Activated CD4-positive, alpha-beta T cell treated with anti-CD3 and anti-CD28 coated beads for 36 hours (primary cell): Measurements from ENCODE around the gene DDX6. TPM values are rescaled to one million over a fixed set of nuclear protein-coding genes. Genes with fewer than 3 reads are reported as not detected.

Experiments
- ATAC-seq: fragments of 200-7000 bp; cut with Tn5 transposase; one replicate; pipeline ENCODE4 v1.10.0; 2021; ENCODE audit warnings: mild to moderate bottlenecking, moderate library complexity
- CTCF ChIA-PET: fragments of 350-600 bp; sonication (Branson Sonifier 250); formaldehyde crosslinking; loops from one replicate; lab custom pipeline; 2021; ENCODE audit warnings: antibody characterized with exemption; lab: Charles Lee
- POLR2A ChIA-PET: fragments of 350-600 bp; sonication (Branson Sonifier 250); formaldehyde crosslinking; loops from one replicate; lab custom pipeline; 2021; ENCODE audit warnings: antibody characterized with exemption, inconsistent platforms; lab: Charles Lee
- DNase-seq: peaks from one replicate; pipeline ENCODE4 v3.0.0-alpha.2; 2020
- H3K27ac Mint-ChIP-seq: one replicate; pipeline ENCODE4 v1.8.0; 2021; ENCODE audit warnings: mixed read lengths
- H3K27me3 Mint-ChIP-seq: one replicate; pipeline ENCODE4 v1.8.0; 2021; ENCODE audit warnings: mixed read lengths
- H3K36me3 Mint-ChIP-seq: one replicate; pipeline ENCODE4 v1.8.0; 2021; ENCODE audit warnings: low read depth, mixed read lengths
- H3K4me1 Mint-ChIP-seq: one replicate; pipeline ENCODE4 v1.8.0; 2021; ENCODE audit warnings: mixed read lengths
- H3K4me3 Mint-ChIP-seq: one replicate; pipeline ENCODE4 v1.8.0; 2021; ENCODE audit warnings: mild to moderate bottlenecking, moderate library complexity, mixed read lengths
- H3K9me3 Mint-ChIP-seq: one replicate; pipeline ENCODE4 v1.8.0; 2021; ENCODE audit warnings: low read depth, mixed read lengths
- intact Hi-C, 2 experiments: fragments of 100-400 bp; cut with DNase I in 1 of 2; cut with micrococcal nuclease in 1 of 2; formaldehyde crosslinking; loops; one replicate each; pipeline versions ENCODE4 v1.14.2 to v1.15.1; 2022 to 2024; cut with DNase I, micrococcal nuclease
- total RNA-seq, 2 experiments: library from RNA; stranded (reverse); gene quantifications; one replicate each; pipeline ENCODE4 v1.2.3, GENCODE V29; 2021

The DDX6 gene
- total RNA-seq, 2 experiments from 2014 or later: 175 to 178 TPM

DNA sequence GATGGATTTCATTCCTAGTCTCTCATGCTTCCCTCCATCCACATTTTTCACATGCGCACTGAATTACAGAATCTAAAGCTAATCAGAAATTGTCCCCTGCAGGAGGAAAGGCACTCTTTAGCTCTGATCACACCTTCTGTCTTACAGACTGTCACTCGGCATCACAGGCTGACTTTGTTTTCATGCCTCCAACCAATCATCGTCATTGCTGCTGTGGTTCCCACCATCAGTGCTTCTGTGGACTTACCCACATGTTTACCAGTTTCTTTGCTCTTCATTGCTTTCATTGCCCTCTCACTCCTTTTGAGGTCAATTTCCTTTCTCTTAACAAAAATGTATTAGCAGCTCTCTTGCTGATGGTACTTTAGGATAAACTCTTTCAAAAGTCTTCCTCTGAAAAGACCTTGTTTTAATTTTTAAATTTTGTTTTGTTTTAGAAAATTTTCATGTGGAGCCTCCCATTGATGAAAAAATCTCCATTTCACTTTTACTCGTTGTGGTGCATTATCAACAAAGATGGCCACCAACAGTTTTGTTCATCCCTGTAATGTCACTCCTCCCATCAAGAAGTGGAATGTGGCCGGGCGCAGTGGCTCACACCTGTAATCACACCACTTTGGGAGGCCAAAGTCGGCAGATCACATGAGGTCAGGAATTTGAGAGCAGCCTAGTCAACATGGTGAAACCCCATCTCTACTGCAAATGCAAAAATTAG lies 91.3 kb downstream of the DDX6 start:
- peak overlapping the region; percentile 56 for H3K27ac Mint-ChIP-seq
- peaks cover 53% of the 10 kb centered on the region for H3K4me1 Mint-ChIP-seq
- POLR2A ChIA-PET: interaction anchor here (0.7 to 0.8 kb wide), 2 partner anchors 10 to 31 kb away, joined by 3 to 5 read pairs; no protein-coding TSS in a partner anchor
- H3K9me3 Mint-ChIP-seq: peaks cover 4% of the 10 kb centered on the region
- ATAC-seq (no peak), DNase-seq (peak; percentile 48)
- intact Hi-C loops: loop anchor here (5.0 to 10.0 kb wide), 3 partner anchors 175 to 255 kb away; partner anchors contain the start of gene CXCR5 (in 1 of the 2)
- H3K36me3 Mint-ChIP-seq: peaks cover 8% of the 10 kb centered on the region
- no peaks in the 10 kb centered on the region for H3K27me3 Mint-ChIP-seq
- no peak overlapping the region for H3K4me3 Mint-ChIP-seq
- CTCF ChIA-PET: interaction anchor here (0.7 to 2.2 kb wide), 5 partner anchors 10 to 774 kb away, joined by 3 to 15 read pairs (median 4); no protein-coding TSS in a partner anchor

Other genes starting within 250 kb of the DDX6 start
- 10 to 100 TPM; 18.7 to 25.4 TPM for gene IFT46, start 225.2 kb downstream of the DDX6 start, total RNA-seq
- 100 to 1,000 TPM; 148 to 154 TPM for gene ARCN1, start 218.8 kb downstream of the DDX6 start, total RNA-seq
- 1 to 10 TPM; 1.7 to 2.7 TPM for gene PHLDB1, start 183.5 kb downstream of the DDX6 start, total RNA-seq
- not detected for gene TREH, start 111.5 kb downstream of the DDX6 start, total RNA-seq
- gene CXCR5, start 92.7 kb upstream of the DDX6 start, total RNA-seq: 10 to 100 TPM; 18.9 to 21.3 TPM
- gene BCL9L, start 134.8 kb upstream of the DDX6 start, total RNA-seq: 10 to 100 TPM; 34.5 to 58.5 TPM
- under 1 TPM; 0.19 to 0.32 TPM for gene UPK2, start 165.1 kb upstream of the DDX6 start, total RNA-seq
- not detected for gene FOXR1, start 180.6 kb upstream of the DDX6 start, total RNA-seq
- 10 to 100 TPM; 23.7 to 26.2 TPM for gene CENATAC, start 207.0 kb upstream of the DDX6 start, total RNA-seq
- gene RPS25, start 227.2 kb upstream of the DDX6 start, total RNA-seq: 1,000 to 10,000 TPM; 1,590 to 1,820 TPM
- gene TRAPPC4, start 227.6 kb upstream of the DDX6 start, total RNA-seq: 10 to 100 TPM; 62.2 to 81.9 TPM
- gene SLC37A4, start 239.7 kb upstream of the DDX6 start, total RNA-seq: 10 to 100 TPM; 26.2 to 36.2 TPM